Measurements from ENCODE around the gene TOX2.
A peak's percentile ranks its signal among the peaks of the same experiment; 100 is the strongest.

The TOX2 gene

GRCh38 chr20:43914311-43915210, at the start of gene TOX2:
TSS of gene TOX2 (plus strand) at chr20:43914852. CDS start at chr20:43914892, 40 bp downstream.
- peak; percentile 15 for DNase-seq

- no peak for DNase-seq
Observed at GRCh38 chr20:43868091-43868490, 46.6 kb upstream of the TOX2 start.

- DNase-seq: no peak
Observed at GRCh38 chr20:43870484-43870883, 44.2 kb upstream of the TOX2 start.

GRCh38 chr20:43878776-43879175, 35.9 kb upstream of the TOX2 start:
- no peak for DNase-seq

- no peak for DNase-seq
Observed at GRCh38 chr20:43893930-43894329, 20.7 kb upstream of the TOX2 start.

GRCh38 chr20:43894491-43894890, 20.2 kb upstream of the TOX2 start:
- DNase-seq: no peak

- DNase-seq: no peak
Observed at GRCh38 chr20:43895235-43895634, 19.4 kb upstream of the TOX2 start.

- DNase-seq: no peak
Observed at GRCh38 chr20:43899274-43900120, 15.2 kb upstream of the TOX2 start.

- no peak for DNase-seq
Observed at GRCh38 chr20:43900121-43900466, 14.6 kb upstream of the TOX2 start.

GRCh38 chr20:43900496-43900895, 14.2 kb upstream of the TOX2 start:
- no peak for DNase-seq

- no peak for DNase-seq
Observed at GRCh38 chr20:43901296-43901695, 13.4 kb upstream of the TOX2 start.

- no peak for DNase-seq
Observed at GRCh38 chr20:43903953-43904826, 10.5 kb upstream of the TOX2 start.

GRCh38 chr20:43904827-43905177, 9.8 kb upstream of the TOX2 start:
- DNase-seq: no peak

- DNase-seq: no peak
Observed at GRCh38 chr20:43906505-43907034, 8.1 kb upstream of the TOX2 start.

GRCh38 chr20:43909211-43909610, 5.4 kb upstream of the TOX2 start:
- no peak for DNase-seq

GRCh38 chr20:43909720-43910119, 4.9 kb upstream of the TOX2 start:
- DNase-seq: no peak

- DNase-seq: no peak
Observed at GRCh38 chr20:43910564-43910963, 4.1 kb upstream of the TOX2 start.

- no peak for DNase-seq
Observed at GRCh38 chr20:43911066-43911465, 3.6 kb upstream of the TOX2 start.

GRCh38 chr20:43913291-43914025, 1.2 kb upstream of the TOX2 start:
- DNase-seq: no peak

GRCh38 chr20:43915211-43916072, 790 bp downstream of the TOX2 start:
- DNase-seq: no peak
